ENCODE results near the gene GOLT1A. TPM values are rescaled to one million over a fixed set of nuclear protein-coding genes. Genes with fewer than 3 reads are reported as not detected.

GOLT1A gene
- total RNA-seq, 1 donor from 2014 or later = 7.0 TPM

GRCh38 chr1:204204944-204205343, 8.8 kb downstream of the GOLT1A start:
- no peak overlapping the region for H3K4me3 Mint-ChIP-seq
- H3K9me3 Mint-ChIP-seq = no peaks in the 10 kb centered on the region
- no peak for TF ChIP-seq CTCF (conservative IDR thresholded peaks at IDR 0.05)
- peaks cover 39% of the 10 kb centered on the region for H3K27me3 Mint-ChIP-seq
- H3K36me3 Mint-ChIP-seq = no peaks in the 10 kb centered on the region
- DNase-seq (ENCODE audit: extremely low spot score, unreplicated experiment) = no peak
- H3K4me1 Mint-ChIP-seq (ENCODE audit: unreplicated experiment) = no peaks in the 10 kb centered on the region
- no peak overlapping the region for H3K27ac Mint-ChIP-seq

DNA sequence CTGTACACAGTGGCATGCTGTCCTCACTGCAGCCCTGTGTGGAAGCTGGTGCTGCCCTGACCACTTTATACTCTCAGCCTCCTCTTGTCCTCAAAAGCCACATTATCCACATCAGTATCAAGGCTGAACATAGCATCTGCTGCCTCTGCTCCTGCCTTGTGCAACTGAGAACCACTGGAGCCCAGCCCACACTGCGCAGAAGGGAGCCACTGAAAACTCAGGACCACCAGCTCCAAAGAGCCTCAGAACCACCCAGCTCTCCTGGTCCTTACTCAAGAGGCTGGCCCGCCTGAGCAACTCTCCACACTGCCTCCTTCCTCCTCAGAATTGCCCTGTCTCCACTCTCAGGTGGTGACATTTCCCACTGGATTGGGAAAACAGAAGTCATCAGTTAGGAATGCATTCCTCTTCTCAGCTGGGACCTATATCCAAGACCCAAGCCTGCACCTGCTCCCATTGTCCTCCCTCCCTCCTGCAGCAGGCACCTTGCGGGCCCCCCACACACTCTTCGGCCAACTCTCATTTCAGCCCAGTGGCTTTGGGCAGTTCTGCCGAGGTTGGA, 10.5 kb downstream of the GOLT1A start:
- Mint-ChIP-seq H3K36me3 (no peaks in the 10 kb centered on the region), H3K4me3 (no peak overlapping the region), H3K4me1 (ENCODE audit: unreplicated experiment) (no peaks in the 10 kb centered on the region), H3K27me3 (peaks cover 32% of the 10 kb centered on the region), H3K9me3 (no peaks in the 10 kb centered on the region), H3K27ac (no peak overlapping the region)
- no peak for DNase-seq (ENCODE audit: extremely low spot score, unreplicated experiment)
- TF ChIP-seq CTCF (conservative IDR thresholded peaks at IDR 0.05) = no peak

GRCh38 chr1:204202481-204202880, 11.3 kb downstream of the GOLT1A start:
- no peaks in the 10 kb centered on the region for H3K4me1 Mint-ChIP-seq (ENCODE audit: unreplicated experiment)

GRCh38 chr1:204201348-204202040, 12.3 kb downstream of the GOLT1A start:
- Mint-ChIP-seq H3K4me1 (ENCODE audit: unreplicated experiment) (no peaks in the 10 kb centered on the region), H3K9me3 (no peaks in the 10 kb centered on the region), H3K27ac (no peak overlapping the region), H3K27me3 (peaks cover 34% of the 10 kb centered on the region), H3K4me3 (no peak overlapping the region), H3K36me3 (no peaks in the 10 kb centered on the region)
- DNase-seq (ENCODE audit: extremely low spot score, unreplicated experiment) = no peak
- TF ChIP-seq CTCF (conservative IDR thresholded peaks at IDR 0.05) = no peak

More at GRCh38 chr1:204202481-204202880, 11.3 kb downstream of the GOLT1A start:
- H3K36me3 Mint-ChIP-seq = no peaks in the 10 kb centered on the region
- no peak overlapping the region for H3K4me3 Mint-ChIP-seq
- no peak overlapping the region for H3K27ac Mint-ChIP-seq
- no peak for DNase-seq (ENCODE audit: extremely low spot score, unreplicated experiment)
- peaks cover 33% of the 10 kb centered on the region for H3K27me3 Mint-ChIP-seq
- no peaks in the 10 kb centered on the region for H3K9me3 Mint-ChIP-seq
- no peak for TF ChIP-seq CTCF (conservative IDR thresholded peaks at IDR 0.05)

GRCh38 chr1:204199579-204199978, 14.2 kb downstream of the GOLT1A start:
- no peak overlapping the region for H3K4me3 Mint-ChIP-seq
- no peak for DNase-seq (ENCODE audit: extremely low spot score, unreplicated experiment)
- H3K9me3 Mint-ChIP-seq = no peaks in the 10 kb centered on the region
- H3K27ac Mint-ChIP-seq = no peak overlapping the region
- peaks cover 36% of the 10 kb centered on the region for H3K27me3 Mint-ChIP-seq
- peaks cover 2% of the 10 kb centered on the region for H3K4me1 Mint-ChIP-seq (ENCODE audit: unreplicated experiment)
- no peaks in the 10 kb centered on the region for H3K36me3 Mint-ChIP-seq
- no peak for TF ChIP-seq CTCF (conservative IDR thresholded peaks at IDR 0.05)
